K562 (cell line): ENCODE data around the gene PDGFA. TPM values are rescaled to one million over a fixed set of nuclear protein-coding genes. Genes with fewer than 3 reads are reported as not detected.

Experiments
- ATAC-seq: fragments of 200-7000 bp; cut with Tn5 transposase; 3 replicates; pipeline ENCODE4 v1.9.1; 2020; ENCODE audit warnings: moderate library complexity
- BruUV-seq: library from RNA; stranded (reverse); fragments of 400-500 nt; replicated peaks from 2 replicates; lab custom pipeline; 2021; lab: Mats Ljungman, UMichigan
- CTCF ChIA-PET: fragments of 300-600 bp; formaldehyde crosslinking; extraction: SDS; loops from one replicate; lab custom pipeline; 2021; ENCODE audit warnings: low intra/inter-chr PET ratio; lab: Yijun Ruan, JAX
- POLR2A ChIA-PET: fragments of 300-600, 350-650 bp; sonication (Branson Sonifier 250); formaldehyde crosslinking; extraction: SDS; loops from one replicate; lab custom pipeline; 2021; ENCODE audit warnings: antibody characterized with exemption, inconsistent platforms; lab: Yijun Ruan, JAX
- DNase-seq, 4 experiments: peaks; one replicate each; pipeline versions ENCODE4 v3.0.0 to v3.0.0-alpha.2; 2011 to 2018; ENCODE audit warnings: low spot score in 3 of 4, mixed read lengths in 3 of 4; ENCODE audit errors: extremely low read depth in 1 of 4
- FAIRE-seq: peaks from 2 replicates; lab custom pipeline; 2011; peaks lifted over from hg19 to GRCh38; lab: Jason Lieb, UNC
- H2AFZ ChIP-seq: 2 replicates; pipeline ENCODE4 v1.6.0; 2011; ENCODE audit warnings: low read depth, low read length, control low read depth, inconsistent platforms
- H3K27ac ChIP-seq: fragments of 200-600 bp; 3 replicates; pipeline ENCODE4 v1.8.0; 2011; ENCODE audit warnings: low read depth, mild to moderate bottlenecking, control low read depth, inconsistent platforms, low read length, moderate library complexity, mixed read lengths; ENCODE audit errors: extremely low read depth
- H3K27me3 ChIP-seq, 2 experiments: fragments of 300-600 bp in 1 of 2; 2 replicates in 1 of 2; 3 replicates in 1 of 2; pipeline versions ENCODE4 v1.6.0 to v1.8.0; 2011; ENCODE audit warnings: inconsistent platforms in 2 of 2, low read length in 2 of 2, mild to moderate bottlenecking in 1 of 2, mixed read lengths in 1 of 2, moderate library complexity in 1 of 2; ENCODE audit not compliant: control insufficient read depth in 2 of 2, insufficient read depth in 2 of 2
- H3K36me3 ChIP-seq: fragments of 300-600 bp; 3 replicates; pipeline ENCODE4 v1.8.0; 2011; ENCODE audit warnings: mild to moderate bottlenecking, low read length, inconsistent platforms; ENCODE audit not compliant: control insufficient read depth, insufficient read depth
- H3K4me1 ChIP-seq, 2 experiments: fragments of 200-600 bp in 1 of 2; replicated peaks in 1 of 2; 2 replicates in 1 of 2; 3 replicates in 1 of 2; pipeline versions ENCODE4 v1.5.1 to v1.8.0; 2011; ENCODE audit warnings: inconsistent platforms in 2 of 2, low read length in 2 of 2, mild to moderate bottlenecking in 1 of 2, mixed read lengths in 1 of 2, moderate library complexity in 1 of 2; ENCODE audit not compliant: control insufficient read depth in 2 of 2, insufficient read depth in 2 of 2
- H3K4me2 ChIP-seq: 2 replicates; pipeline ENCODE4 v1.6.1; 2011; ENCODE audit warnings: low read length, control low read depth, inconsistent platforms, mixed read lengths; ENCODE audit not compliant: insufficient read depth
- H3K4me3 ChIP-seq: fragments of 200-600 bp; sonication (generic), shearing (Covaris generic); 2 replicates; pipeline ENCODE4 v1.5.1; 2016; ENCODE audit warnings: control low read depth, inconsistent platforms
- H3K79me2 ChIP-seq: fragments of 200-600 bp; 3 replicates; pipeline ENCODE4 v1.8.0; 2011; ENCODE audit warnings: low read length, inconsistent platforms; ENCODE audit not compliant: control insufficient read depth, insufficient read depth
- H3K9ac ChIP-seq, 2 experiments: 2 replicates each; pipeline versions ENCODE4 v1.6.0 to v1.6.1; 2011; ENCODE audit warnings: low read depth in 2 of 2, low read length in 2 of 2, control low read depth in 1 of 2, inconsistent platforms in 1 of 2, mild to moderate bottlenecking in 1 of 2, mixed read lengths in 1 of 2; ENCODE audit not compliant: insufficient read depth in 1 of 2
- H3K9me1 ChIP-seq: one replicate; pipeline ENCODE4 v1.6.0; 2011; ENCODE audit warnings: inconsistent platforms, mild to moderate bottlenecking, low read length, moderate library complexity; ENCODE audit not compliant: control insufficient read depth, insufficient read depth
- H3K9me3 ChIP-seq: replicated peaks from 2 replicates; pipeline ENCODE4 v1.5.1; 2011; ENCODE audit warnings: low read depth, low read length, inconsistent platforms; ENCODE audit not compliant: control insufficient read depth, insufficient read depth
- H4K20me1 ChIP-seq: replicated peaks from 2 replicates; pipeline ENCODE4 v1.6.1; 2011; ENCODE audit warnings: low read length, inconsistent platforms, mixed read lengths; ENCODE audit not compliant: control insufficient read depth, insufficient read depth
- E2F5 ChIP-seq: sonication (generic); formaldehyde crosslinking; IDR thresholded peaks from 2 replicates; pipeline ENCODE4 v1.8.0; 2022; ENCODE audit warnings: mild to moderate bottlenecking, missing genetic modification reagents
- FOXO4 ChIP-seq: fragments of 450-650 bp; formaldehyde crosslinking; IDR thresholded peaks from 2 replicates; pipeline ENCODE4 v1.4.0; 2020; ENCODE audit warnings: mild to moderate bottlenecking, moderate library complexity
- JUN ChIP-seq, 2 experiments: sonication (generic) in 1 of 2; formaldehyde crosslinking in 1 of 2; IDR thresholded peaks; 2 replicates each; pipeline versions ENCODE4 v1.6.1 to v1.8.0; 2012 to 2022; ENCODE audit warnings: borderline replicate concordance in 2 of 2, mild to moderate bottlenecking in 2 of 2, improper control_type of control experiment in 1 of 2, low read depth in 1 of 2, low read length in 1 of 2, missing genetic modification reagents in 1 of 2
- MECOM ChIP-seq: fragments of 250-450 bp; sonication (Bioruptor Pico); IDR thresholded peaks from 2 replicates; pipeline ENCODE4 v1.8.0; 2022; ENCODE audit warnings: inconsistent platforms
- MEF2A ChIP-seq: IDR thresholded peaks from 2 replicates; pipeline ENCODE4 v1.6.1; 2011; ENCODE audit warnings: low read depth, mild to moderate bottlenecking, low read length, moderate library complexity; ENCODE audit not compliant: control insufficient read depth
- NR2F6 ChIP-seq: fragments of 450-650 bp; formaldehyde crosslinking; IDR thresholded peaks from 2 replicates; pipeline ENCODE4 v1.4.0; 2020; ENCODE audit warnings: mild to moderate bottlenecking
- PHB2 ChIP-seq: fragments of 450-650 bp; IDR thresholded peaks from 2 replicates; pipeline ENCODE4 v1.6.1; 2017; ENCODE audit warnings: low read depth
- RBM14 ChIP-seq: fragments of 200-400 bp; formaldehyde crosslinking; IDR thresholded peaks from 2 replicates; pipeline ENCODE4 v1.6.1; 2018; ENCODE audit warnings: low read depth, mild to moderate bottlenecking, low read length, moderate library complexity, borderline replicate concordance; ENCODE audit not compliant: insufficient read depth
- TFE3 ChIP-seq: fragments of 450-650 bp; formaldehyde crosslinking; IDR thresholded peaks from 2 replicates; pipeline ENCODE4 v1.4.0; 2020; ENCODE audit warnings: mild to moderate bottlenecking, mixed read lengths
- ZBTB26 ChIP-seq: fragments of 450-650 bp; formaldehyde crosslinking; IDR thresholded peaks from 2 replicates; pipeline ENCODE4 v1.4.0; 2022; ENCODE audit warnings: missing genetic modification characterization
- ZNF134 ChIP-seq: fragments of 250-450 bp; sonication (Bioruptor Pico); conservative IDR thresholded peaks from 2 replicates; pipeline ENCODE4 v1.4.0; 2020
- ZNF311 ChIP-seq: fragments of 250-450 bp; sonication (Bioruptor Pico); IDR thresholded peaks from 2 replicates; pipeline ENCODE4 v1.4.0; 2020; ENCODE audit warnings: mild to moderate bottlenecking, moderate library complexity
- ZNF445 ChIP-seq: fragments of 250-450 bp; sonication (Bioruptor Pico); IDR thresholded peaks from 2 replicates; pipeline ENCODE4 v1.4.0; 2020; ENCODE audit warnings: low read depth, mild to moderate bottlenecking, moderate library complexity
- ZNF696 ChIP-seq: fragments of 250-450 bp; sonication (Bioruptor Pico); conservative IDR thresholded peaks from 2 replicates; pipeline ENCODE4 v1.4.0; 2020; ENCODE audit warnings: mild to moderate bottlenecking, moderate library complexity
- ZZZ3 ChIP-seq: fragments of 450-650 bp; IDR thresholded peaks from 2 replicates; pipeline ENCODE4 v1.6.1; 2016; ENCODE audit warnings: antibody characterized with exemption, mild to moderate bottlenecking, moderate library complexity
- WGBS: fragments of 100-300 bp; shearing (Covaris generic); methylation state at CpG from one replicate; pipeline ENCODE4 v1.1.6; 2016; ENCODE audit warnings: low coverage, mixed read lengths; ENCODE audit not compliant: insufficient coverage; ENCODE audit errors: missing lambda C conversion rate; 5-methylcytosine and 5-hydroxymethylcytosine counted together
- in situ Hi-C: fragments of 300-500 bp; cut with MboI; formaldehyde crosslinking; loops from 4 replicates; pipeline ENCODE4 v1.15.0; 2018; ENCODE audit warnings: inconsistent platforms, mixed read lengths
- intact Hi-C: fragments of 100-400 bp; cut with micrococcal nuclease; formaldehyde crosslinking; loops from 2 replicates; pipeline ENCODE4 v1.14.2; 2022
- polyA plus RNA-seq, 8 experiments: library from polyadenylated mRNA; depleted of rRNA in 4 of 8; stranded (reverse) in 5 of 8; unstranded in 3 of 8; fragments of >200 nt; fragmentation: Nextera tagmentation in 2 of 8; fragmentation: Illumina TruSeq in 1 of 8; extraction: Ambion mirVana in 2 of 8; extraction: Trizol in 1 of 8; gene quantifications; 2 replicates each; pipeline versions ENCODE4 v1.2.1 to v1.2.3, GENCODE V29; 2011 to 2014; ENCODE audit warnings: inconsistent platforms in 1 of 8, missing spikeins in 1 of 8
- total RNA-seq, 7 experiments: library from RNA; depleted of rRNA in 6 of 7; stranded (reverse); fragments of >200 nt in 6 of 7; fragmentation: Illumina TruSeq in 2 of 7; extraction: Trizol in 2 of 7; gene quantifications; 2 replicates each; pipeline versions ENCODE4 v1.2.1 to v1.2.3, GENCODE V29; 2011 to 2021; ENCODE audit warnings: low replicate concordance in 1 of 7

PDGFA gene
- total and polyA plus RNA-seq, 9 of the 15 experiments (the other 6 are each of a cell fraction or from before 2014, with no cell fraction given), result 2.5 to 10.2 (median 4.6) TPM

- FAIRE-seq, result no peak
- no TSS peak for BruUV-seq
Measured at GRCh38 chr7:450741-451140, 68.9 kb downstream of the PDGFA start.

More at GRCh38 chr7:450741-451140, 68.9 kb downstream of the PDGFA start:
- intact Hi-C loops, result no loop called here
- Histone ChIP-seq H3K27me3 (peaks cover 3 to 28% of the 10 kb centered on the region in 2 experiments; a peak in 3 of 5 replicates), H3K4me1 (peaks cover 0 to 52% of the 10 kb centered on the region in 2 experiments; a peak in 4 of 5 replicates), H3K4me2 (no peak overlapping the region), H3K9ac (no peak overlapping the region), H3K27ac (no peak overlapping the region), H3K79me2 (no peaks in the 10 kb centered on the region), H3K9me3 (no peaks in the 10 kb centered on the region), H4K20me1 (no peaks in the 10 kb centered on the region), H2AFZ (no peak overlapping the region), H3K4me3 (no peak overlapping the region), H3K36me3 (no peaks in the 10 kb centered on the region)
- in situ Hi-C loops, result no loop called here
- CTCF ChIA-PET, result no interaction called here
- ATAC-seq, result no peak
- TF ChIP-seq ZNF445 (CRISPR knock-in tag) (no peak), ZZZ3 (no peak), ZNF134 (no peak), E2F5 (no peak), JUN (IDR thresholded peaks at IDR 0.05; ENCODE audit: borderline replicate concordance, low read depth, low read length) (no peak), JUN (CRISPR knock-in tag; IDR thresholded peaks at IDR 0.05; ENCODE audit: borderline replicate concordance) (no peak), ZNF311 (CRISPR knock-in tag) (no peak), MECOM (CRISPR knock-in tag) (no peak), RBM14 (no peak), FOXO4 (no peak), MEF2A (no peak), PHB2 (no peak), ZBTB26 (CRISPR knock-in tag) (no peak), ZNF696 (CRISPR knock-in tag) (no peak), TFE3 (CRISPR knock-in tag) (no peak), NR2F6 (CRISPR knock-in tag) (no peak)
- TF ChIP-seq, all 486 proteins: peak for 0
- POLR2A ChIA-PET, result interaction anchor here (0.6 to 1.6 kb wide), 3 partner anchors 9 to 21 kb away, joined by 3 to 6 read pairs (median 3); no protein-coding TSS in a partner anchor
- DNase-seq, result no peak
- H3K9me1 ChIP-seq, result no peaks in the 10 kb centered on the region
- 16% methylated on average over 8 of the region's 10 CpGs for whole genome bisulfite sequencing
